ENCODE measurements around the gene HSDL2. TPM values are rescaled to one million over a fixed set of nuclear protein-coding genes. Genes with fewer than 3 reads are reported as not detected.

HSDL2 gene
- total RNA-seq, 1 experiment from 2014 or later: 37.4 TPM

DNA sequence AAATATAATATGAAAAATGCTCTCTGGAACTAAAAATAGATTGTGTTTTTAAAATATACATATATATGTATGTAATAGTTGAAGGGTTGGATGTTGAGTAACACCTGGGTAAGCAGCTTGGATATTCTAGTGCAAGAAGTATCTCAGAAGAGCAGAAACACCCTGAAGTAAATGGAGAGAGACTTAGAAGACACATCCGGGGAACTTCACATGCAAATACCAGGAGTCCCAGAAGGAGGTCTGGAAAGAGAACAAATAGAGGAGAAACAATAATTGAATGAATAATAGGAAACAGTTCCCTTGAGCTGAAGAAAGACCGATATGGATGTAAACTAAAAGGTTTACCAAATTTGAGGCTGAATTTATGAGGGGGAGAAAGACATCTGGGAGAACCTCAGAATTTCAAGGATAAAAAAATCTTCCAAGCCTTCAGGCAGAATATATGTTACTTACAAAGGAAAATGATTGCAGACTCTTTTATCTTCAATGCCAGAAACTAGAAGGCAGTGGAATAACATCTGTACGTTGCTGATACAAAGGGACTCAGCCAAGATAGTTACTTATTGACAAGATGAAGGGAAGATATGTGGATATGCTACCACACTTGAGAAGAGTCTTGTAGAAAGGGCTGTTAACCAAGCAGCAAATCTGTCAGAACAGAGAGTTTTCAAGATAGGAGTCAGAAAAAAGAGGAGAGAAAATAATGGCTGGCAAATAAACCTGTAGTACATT is 42.7 kb downstream of the HSDL2 start:
- no peaks in the 10 kb centered on the region for H3K27me3 ChIP-seq (replicated peaks)
- H3K4me1 ChIP-seq (replicated peaks): peaks cover 12% of the 10 kb centered on the region
- no peak overlapping the region for H3K4me3 ChIP-seq
- no peak for DNase-seq (ENCODE audit: low read depth in 1 of 2, low spot score in 2 of 2)
- H3K27ac ChIP-seq: no peak overlapping the region
- H3K36me3 ChIP-seq: peaks cover 4% of the 10 kb centered on the region; the same call in 1 of the 2 replicates
- no peaks in the 10 kb centered on the region for H3K9me3 ChIP-seq (replicated peaks)

DNA sequence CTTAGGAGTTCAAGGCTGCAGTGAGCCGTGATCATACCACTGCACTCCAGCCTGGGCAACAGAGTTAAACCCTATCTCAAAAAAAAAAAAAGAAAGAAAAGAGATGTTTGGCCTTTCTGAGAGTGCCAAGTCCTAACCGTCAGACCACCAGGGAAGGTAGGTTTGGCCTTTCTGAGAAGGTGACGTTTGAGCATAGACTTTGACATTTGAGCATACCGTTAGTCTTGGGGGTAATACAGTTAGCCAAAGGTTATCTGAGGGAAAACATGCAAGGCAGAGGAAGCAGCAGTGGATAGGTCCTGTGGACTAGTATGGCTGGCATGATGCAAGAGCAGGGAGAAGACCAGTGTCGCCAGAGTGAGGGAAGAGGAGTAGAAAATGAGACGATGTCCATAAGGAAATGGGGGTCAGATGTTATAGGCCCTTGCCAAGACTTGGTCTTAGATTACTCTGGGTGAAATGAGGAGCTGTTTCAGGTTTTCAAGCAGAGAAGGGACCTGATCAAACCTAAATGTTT is 50.2 kb downstream of the HSDL2 start:
- no peaks in the 10 kb centered on the region for H3K9me3 ChIP-seq (replicated peaks)
- H3K4me3 ChIP-seq: no peak overlapping the region
- H3K27ac ChIP-seq: no peak overlapping the region
- DNase-seq (ENCODE audit: low read depth in 1 of 2, low spot score in 2 of 2): no peak
- no peaks in the 10 kb centered on the region for H3K4me1 ChIP-seq (replicated peaks)
- H3K27me3 ChIP-seq (replicated peaks): no peaks in the 10 kb centered on the region
- H3K36me3 ChIP-seq: peaks cover 5% of the 10 kb centered on the region

DNA sequence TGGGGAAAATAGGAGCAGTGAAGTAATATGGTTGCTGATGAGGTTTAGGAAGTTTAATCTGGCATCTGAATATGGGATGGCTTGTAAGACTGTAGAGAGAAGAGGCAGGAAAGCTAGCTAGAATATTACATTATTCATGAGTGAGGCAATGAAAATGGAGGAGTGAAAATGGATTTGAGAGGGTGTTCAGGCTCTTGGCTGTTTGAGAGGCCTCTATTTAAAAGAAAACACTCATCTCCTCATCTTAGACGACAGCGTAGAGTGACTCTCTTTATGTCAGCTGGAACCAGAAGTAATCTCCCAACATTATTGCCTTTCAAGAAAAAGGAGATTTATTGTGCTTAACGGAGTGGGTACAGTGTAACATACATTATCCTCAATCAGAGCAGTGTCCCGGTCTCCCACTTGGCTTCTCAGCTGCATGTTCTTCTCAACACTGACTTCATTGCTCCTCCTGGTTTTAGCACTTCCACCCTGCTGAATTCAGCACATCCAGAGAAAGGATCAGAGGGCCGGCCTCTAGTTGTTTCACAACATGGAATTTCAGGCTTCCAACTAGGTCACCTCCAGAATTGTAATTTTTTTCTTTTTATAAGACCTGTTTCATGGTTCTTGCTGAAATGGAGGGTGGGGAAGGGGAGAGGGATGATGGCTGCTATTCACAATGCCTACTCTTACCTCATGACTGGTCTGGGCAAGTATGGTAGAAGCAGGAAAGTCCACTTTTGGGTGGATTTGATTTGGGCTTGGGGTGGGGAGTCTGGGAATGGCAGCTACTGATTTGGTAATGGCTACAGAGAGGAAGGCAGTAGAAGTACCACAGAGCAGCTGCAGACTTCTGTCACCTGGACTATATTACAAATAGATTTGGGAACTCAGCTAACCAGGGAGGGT is 53.8 kb downstream of the HSDL2 start:
- Histone ChIP-seq H3K27ac (no peak overlapping the region), H3K4me3 (no peak overlapping the region), H3K36me3 (no peaks in the 10 kb centered on the region), H3K9me3 (replicated peaks) (no peaks in the 10 kb centered on the region), H3K27me3 (replicated peaks) (no peaks in the 10 kb centered on the region), H3K4me1 (replicated peaks) (no peaks in the 10 kb centered on the region)
- no peak for DNase-seq (ENCODE audit: low read depth in 1 of 2, low spot score in 2 of 2)

DNA sequence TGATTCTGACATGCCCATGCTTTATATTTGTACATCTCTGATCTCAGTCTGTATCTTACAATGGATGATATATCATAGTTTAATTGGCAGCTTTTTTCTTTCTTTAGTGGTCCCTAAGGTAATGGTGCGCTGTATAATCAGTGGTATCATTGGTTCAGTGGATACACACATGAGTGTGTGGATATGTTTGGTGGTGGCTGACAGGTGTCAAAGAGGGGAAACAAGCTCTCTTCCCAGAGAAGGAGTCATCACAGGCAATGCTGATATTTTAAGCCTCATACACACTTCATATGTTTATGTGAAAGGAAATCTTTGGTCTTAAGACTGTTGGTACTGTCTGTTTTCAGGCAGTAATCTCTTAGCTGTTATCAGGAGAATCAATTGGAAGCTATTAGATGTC is 54.6 kb downstream of the HSDL2 start:
- H3K27ac ChIP-seq: no peak overlapping the region
- no peaks in the 10 kb centered on the region for H3K4me1 ChIP-seq (replicated peaks)
- H3K36me3 ChIP-seq: no peaks in the 10 kb centered on the region
- H3K9me3 ChIP-seq (replicated peaks): no peaks in the 10 kb centered on the region
- H3K27me3 ChIP-seq (replicated peaks): no peaks in the 10 kb centered on the region
- no peak for DNase-seq (ENCODE audit: low read depth in 1 of 2, low spot score in 2 of 2)
- H3K4me3 ChIP-seq: no peak overlapping the region

DNA sequence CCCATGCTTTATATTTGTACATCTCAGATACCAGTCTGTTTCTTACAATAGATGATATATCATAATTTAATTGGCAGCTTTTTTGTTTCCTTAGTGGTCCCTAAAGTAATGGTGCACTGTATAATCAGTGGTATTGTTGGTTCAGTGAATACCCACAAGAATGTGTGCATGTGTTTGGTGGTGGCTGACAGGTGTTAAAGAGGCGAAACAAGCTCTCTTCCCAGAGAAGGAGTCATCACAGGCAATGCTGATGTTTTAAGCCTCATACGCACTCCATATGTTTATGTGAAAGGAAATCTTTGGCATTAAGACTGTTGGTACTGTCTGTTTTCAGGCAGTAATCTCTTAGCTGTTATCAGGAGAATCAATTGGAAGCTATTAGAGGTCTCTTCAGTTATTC is 57.5 kb downstream of the HSDL2 start:
- no peak overlapping the region for H3K4me3 ChIP-seq
- H3K9me3 ChIP-seq (replicated peaks): no peaks in the 10 kb centered on the region
- no peaks in the 10 kb centered on the region for H3K36me3 ChIP-seq
- H3K27me3 ChIP-seq (replicated peaks): no peaks in the 10 kb centered on the region
- no peak for DNase-seq (ENCODE audit: low read depth in 1 of 2, low spot score in 2 of 2)
- no peak overlapping the region for H3K27ac ChIP-seq
- H3K4me1 ChIP-seq (replicated peaks): no peaks in the 10 kb centered on the region

DNA sequence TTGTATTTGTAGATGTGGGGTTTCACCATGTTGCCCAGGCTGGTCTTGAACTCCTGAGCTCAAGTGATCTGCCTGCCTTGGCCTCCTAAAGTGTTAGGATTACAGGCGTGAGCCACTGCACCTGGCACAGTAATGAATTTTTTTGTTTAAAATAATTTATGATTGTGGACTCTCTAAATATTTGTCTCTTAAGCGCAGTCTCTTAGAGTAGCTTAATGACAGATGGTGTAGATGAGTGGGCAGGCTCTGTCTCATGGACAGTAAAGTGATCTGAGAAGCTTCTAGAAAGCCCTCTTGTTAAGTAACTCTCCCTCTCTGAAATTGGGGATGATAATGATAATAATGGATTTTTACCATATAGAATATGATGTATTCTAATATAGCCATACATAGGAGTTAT is 59.3 kb downstream of the HSDL2 start:
- Histone ChIP-seq H3K4me1 (replicated peaks) (no peaks in the 10 kb centered on the region), H3K27me3 (replicated peaks) (no peaks in the 10 kb centered on the region), H3K9me3 (replicated peaks) (no peaks in the 10 kb centered on the region), H3K27ac (no peak overlapping the region), H3K36me3 (no peaks in the 10 kb centered on the region; the same call in 1 of the 2 replicates), H3K4me3 (no peak overlapping the region)
- DNase-seq (ENCODE audit: low read depth in 1 of 2, low spot score in 2 of 2): no peak

DNA sequence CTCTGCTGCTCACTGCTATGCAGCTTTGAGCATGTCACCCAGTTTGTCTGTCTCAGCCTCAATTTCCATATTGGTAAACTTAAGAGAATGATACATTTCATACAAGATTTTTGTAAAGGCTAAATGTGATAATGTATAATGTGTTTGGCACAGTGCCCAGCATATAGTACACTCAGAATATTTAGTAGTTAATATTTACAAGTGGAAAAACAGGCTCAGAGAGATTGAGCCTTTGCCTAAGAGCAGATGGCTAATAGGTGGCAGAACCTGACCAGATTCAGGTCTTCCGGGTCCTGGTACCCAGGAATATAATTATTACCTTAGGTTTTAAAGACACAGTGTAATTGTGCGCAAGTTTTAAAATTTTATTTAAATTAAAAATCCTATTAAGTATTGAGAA is 59.9 kb downstream of the HSDL2 start:
- no peak for DNase-seq (ENCODE audit: low read depth in 1 of 2, low spot score in 2 of 2)
- Histone ChIP-seq H3K4me1 (replicated peaks) (no peaks in the 10 kb centered on the region), H3K9me3 (replicated peaks) (no peaks in the 10 kb centered on the region), H3K27ac (no peak overlapping the region), H3K27me3 (replicated peaks) (no peaks in the 10 kb centered on the region), H3K4me3 (no peak overlapping the region), H3K36me3 (no peaks in the 10 kb centered on the region; the same call in 1 of the 2 replicates)

DNA sequence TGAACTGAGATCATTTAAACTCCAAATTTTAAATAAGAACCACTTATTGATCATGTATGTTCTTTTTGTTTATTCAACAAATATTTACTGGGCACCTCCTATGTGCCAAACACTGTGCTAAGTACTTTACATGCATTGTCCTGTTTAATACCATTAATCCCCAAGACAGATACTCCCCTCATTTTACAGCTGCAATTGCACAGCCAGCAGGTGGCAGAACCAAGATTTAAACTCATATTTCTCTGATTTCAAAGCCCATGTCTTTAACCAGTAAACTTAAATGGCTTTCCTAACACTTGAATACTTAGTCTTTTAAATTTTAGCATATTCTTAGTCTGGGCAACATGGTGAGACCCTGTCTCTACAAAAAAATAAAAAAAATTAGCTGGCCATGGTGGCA is 63.3 kb downstream of the HSDL2 start:
- Histone ChIP-seq H3K4me3 (no peak overlapping the region), H3K27ac (no peak overlapping the region), H3K9me3 (replicated peaks) (no peaks in the 10 kb centered on the region), H3K36me3 (no peaks in the 10 kb centered on the region; the same call in 1 of the 2 replicates), H3K4me1 (replicated peaks) (no peaks in the 10 kb centered on the region), H3K27me3 (replicated peaks) (no peaks in the 10 kb centered on the region)
- no peak for DNase-seq (ENCODE audit: low read depth in 1 of 2, low spot score in 2 of 2)

DNA sequence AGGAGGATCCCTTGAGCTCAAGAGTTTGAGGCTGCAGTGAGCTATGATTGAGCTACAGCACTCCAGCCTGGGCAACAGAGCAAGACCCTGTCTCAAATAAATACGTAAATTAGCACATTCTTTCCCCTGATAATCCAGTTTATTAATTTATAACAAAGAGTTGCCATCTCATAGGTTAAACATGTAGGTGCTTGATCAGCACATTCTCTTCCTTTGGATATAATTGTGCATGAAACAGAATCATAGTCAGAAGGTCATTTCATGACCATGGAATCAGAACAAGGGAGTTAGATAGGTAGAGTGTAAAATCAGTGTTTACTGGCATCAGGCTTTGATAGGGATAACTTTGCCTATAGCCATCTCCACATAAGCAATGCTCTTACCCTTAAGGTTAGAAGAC is 63.7 kb downstream of the HSDL2 start:
- Histone ChIP-seq H3K9me3 (replicated peaks) (no peaks in the 10 kb centered on the region), H3K27me3 (replicated peaks) (no peaks in the 10 kb centered on the region), H3K27ac (no peak overlapping the region), H3K4me3 (no peak overlapping the region), H3K4me1 (replicated peaks) (no peaks in the 10 kb centered on the region), H3K36me3 (no peaks in the 10 kb centered on the region; the same call in 1 of the 2 replicates)
- DNase-seq (ENCODE audit: low read depth in 1 of 2, low spot score in 2 of 2): no peak

DNA sequence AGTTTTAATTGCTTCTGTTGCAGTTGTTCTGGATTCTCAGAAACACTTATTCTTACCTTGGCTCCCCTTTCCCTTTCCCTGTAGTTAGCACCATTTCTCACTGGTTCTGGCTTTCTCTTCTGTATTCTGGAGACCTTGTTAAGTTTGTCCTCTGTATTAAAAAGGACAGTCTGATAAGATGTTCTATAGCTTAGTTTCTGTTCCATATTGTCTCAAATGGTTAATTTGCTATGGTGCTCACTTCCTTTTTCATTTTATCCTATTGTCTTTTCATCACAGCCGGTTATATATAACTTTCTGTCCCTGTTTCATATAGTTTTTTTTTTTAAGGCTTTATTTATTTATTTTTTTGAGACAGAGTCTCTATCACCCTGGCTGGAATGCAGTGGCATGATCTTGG is 65.3 kb downstream of the HSDL2 start:
- H3K27me3 ChIP-seq (replicated peaks): no peaks in the 10 kb centered on the region
- no peaks in the 10 kb centered on the region for H3K4me1 ChIP-seq (replicated peaks)
- H3K27ac ChIP-seq: no peak overlapping the region

DNA sequence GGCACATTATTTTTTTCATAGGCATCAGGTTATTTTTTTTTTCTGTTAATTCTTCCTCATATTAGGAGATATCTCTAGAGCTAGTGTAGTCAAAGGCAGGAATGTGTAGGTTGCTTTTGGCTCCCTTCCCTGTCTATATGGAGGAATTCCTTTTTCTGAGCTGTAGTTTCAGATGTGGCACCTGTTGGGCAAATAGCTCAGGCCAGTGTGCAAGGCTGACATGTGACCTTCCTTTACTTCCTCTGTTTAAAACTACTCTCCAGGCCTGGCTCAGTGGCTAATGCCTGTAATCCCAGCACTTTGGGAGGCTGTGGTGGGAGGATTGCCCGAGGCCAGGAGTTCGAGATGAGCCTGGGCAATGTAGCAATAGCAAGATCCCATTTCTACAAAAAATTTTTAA is 66.2 kb downstream of the HSDL2 start:
- no peak overlapping the region for H3K27ac ChIP-seq
- no peak for DNase-seq (ENCODE audit: low read depth in 1 of 2, low spot score in 2 of 2)
- H3K27me3 ChIP-seq (replicated peaks): no peaks in the 10 kb centered on the region
- no peaks in the 10 kb centered on the region for H3K4me1 ChIP-seq (replicated peaks)
- H3K36me3 ChIP-seq: no peaks in the 10 kb centered on the region; the same call in 1 of the 2 replicates
- H3K9me3 ChIP-seq (replicated peaks): no peaks in the 10 kb centered on the region
- H3K4me3 ChIP-seq: no peak overlapping the region

More for the DNA sequence above, 65.3 kb downstream of the HSDL2 start:
- no peaks in the 10 kb centered on the region; the same call in 1 of the 2 replicates for H3K36me3 ChIP-seq
- H3K9me3 ChIP-seq (replicated peaks): no peaks in the 10 kb centered on the region
- H3K4me3 ChIP-seq: no peak overlapping the region
- DNase-seq (ENCODE audit: low read depth in 1 of 2, low spot score in 2 of 2): no peak

DNA sequence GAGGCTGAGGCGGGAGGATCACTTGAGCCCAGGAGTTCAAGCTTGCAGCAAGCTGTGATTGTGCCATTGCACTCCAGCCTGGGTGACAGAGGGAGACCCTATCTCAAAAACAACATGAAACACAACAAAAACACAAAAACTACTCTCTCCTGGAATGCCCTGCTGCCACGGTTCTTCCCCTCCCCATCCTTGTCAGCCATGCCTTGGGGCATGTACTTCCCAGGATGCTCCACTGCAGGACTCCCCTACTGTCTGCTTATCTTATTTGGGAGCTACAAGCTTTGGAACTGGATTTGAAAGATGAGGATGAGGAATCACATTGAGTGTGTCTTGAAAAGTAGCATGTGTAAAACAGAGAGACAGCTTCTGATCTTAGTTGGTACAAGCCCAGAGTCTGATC is 66.6 kb downstream of the HSDL2 start:
- no peak for DNase-seq (ENCODE audit: low read depth in 1 of 2, low spot score in 2 of 2)
- H3K4me1 ChIP-seq (replicated peaks): no peaks in the 10 kb centered on the region
- no peaks in the 10 kb centered on the region; the same call in 1 of the 2 replicates for H3K36me3 ChIP-seq
- H3K9me3 ChIP-seq (replicated peaks): no peaks in the 10 kb centered on the region
- no peaks in the 10 kb centered on the region for H3K27me3 ChIP-seq (replicated peaks)
- no peak overlapping the region for H3K4me3 ChIP-seq
- no peak overlapping the region for H3K27ac ChIP-seq

DNA sequence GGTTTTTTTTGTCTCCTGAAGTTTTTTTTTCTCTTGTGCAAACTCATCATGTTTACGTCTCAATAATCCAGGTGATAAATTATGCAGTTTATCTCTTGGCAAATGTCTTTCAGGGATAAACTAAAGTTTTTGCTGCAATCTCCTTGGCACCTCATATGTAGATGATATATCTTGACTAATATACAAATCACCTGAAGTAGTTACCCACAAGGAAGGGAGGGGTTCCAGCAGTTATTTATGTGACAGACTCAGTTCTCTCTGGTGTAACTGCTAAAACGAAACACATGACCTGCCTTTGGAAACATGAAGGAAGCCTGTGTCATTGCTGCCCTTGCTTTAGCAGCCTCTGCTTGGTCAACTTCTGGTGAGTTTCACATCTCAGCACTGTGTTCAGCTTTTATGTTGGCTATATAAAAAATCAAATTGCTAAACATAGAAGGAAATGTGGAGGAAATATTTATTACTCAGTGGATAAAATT is 67.4 kb downstream of the HSDL2 start:
- Histone ChIP-seq H3K4me1 (replicated peaks) (no peaks in the 10 kb centered on the region), H3K4me3 (no peak overlapping the region), H3K36me3 (no peaks in the 10 kb centered on the region; the same call in 1 of the 2 replicates), H3K27me3 (replicated peaks) (no peaks in the 10 kb centered on the region), H3K9me3 (replicated peaks) (no peaks in the 10 kb centered on the region), H3K27ac (no peak overlapping the region)
- DNase-seq (ENCODE audit: low read depth in 1 of 2, low spot score in 2 of 2): no peak

DNA sequence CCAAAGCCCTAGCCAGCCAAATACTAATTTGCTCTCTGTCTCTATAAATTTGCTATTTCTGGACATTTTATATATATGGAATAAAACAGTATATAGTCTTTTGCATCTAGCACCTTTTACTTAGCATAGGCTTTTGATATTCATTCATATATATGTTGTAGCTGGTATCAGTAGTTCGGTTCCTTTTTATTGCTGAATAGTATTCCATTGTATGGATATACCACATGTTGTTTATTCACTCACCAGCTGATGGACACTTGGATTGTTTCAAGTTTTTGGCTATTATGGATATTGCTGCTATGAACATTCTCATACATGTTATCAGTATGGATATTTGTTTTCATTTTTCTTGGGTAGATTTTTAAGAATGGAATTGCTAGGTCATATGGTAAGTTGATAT is 82.9 kb downstream of the HSDL2 start:
- H3K4me3 ChIP-seq: no peak overlapping the region
- H3K27ac ChIP-seq: no peak overlapping the region
- peaks cover 14% of the 10 kb centered on the region for H3K36me3 ChIP-seq
- DNase-seq (ENCODE audit: low read depth in 1 of 2, low spot score in 2 of 2): no peak
- no peaks in the 10 kb centered on the region for H3K4me1 ChIP-seq (replicated peaks)
- no peaks in the 10 kb centered on the region for H3K27me3 ChIP-seq (replicated peaks)
- H3K9me3 ChIP-seq (replicated peaks): no peaks in the 10 kb centered on the region
